GM18499 (cell line): ENCODE measurements around the gene PATE1.
"Not testable (repeated sequence)": the region's sequence is repeated elsewhere in the genome, so short reads cannot be mapped to it uniquely, and the experiment has no call there.

Experiments used
- ATAC-seq: cut with Tn5 transposase; IDR thresholded peaks from one replicate; pipeline ENCODE4 v1.9.1; 2021; ENCODE audit warnings: moderate number of reproducible peaks; ENCODE audit not compliant: insufficient read depth, unreplicated experiment

Gene PATE1, protein sequence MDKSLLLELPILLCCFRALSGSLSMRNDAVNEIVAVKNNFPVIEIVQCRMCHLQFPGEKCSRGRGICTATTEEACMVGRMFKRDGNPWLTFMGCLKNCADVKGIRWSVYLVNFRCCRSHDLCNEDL

DNA sequence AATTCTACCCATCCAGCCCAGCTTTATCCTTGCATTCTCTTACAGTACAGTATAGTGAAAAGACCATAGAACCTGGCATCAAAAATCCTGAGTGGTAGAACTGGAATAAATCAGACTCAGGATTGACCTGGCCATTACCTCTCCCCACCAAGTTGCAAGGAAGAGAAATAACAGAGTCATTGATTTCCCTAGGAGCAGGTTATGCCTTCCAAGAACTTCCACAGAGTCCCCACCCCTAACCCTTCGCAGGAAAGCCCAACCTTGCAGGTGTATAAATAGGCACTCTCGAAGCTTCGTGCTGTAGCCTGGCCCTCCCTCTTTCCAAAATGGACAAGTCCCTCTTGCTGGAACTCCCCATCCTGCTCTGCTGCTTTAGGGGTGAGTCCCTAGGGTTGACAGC lies at the start of gene PATE1:
TSS of gene PATE1 (plus strand) at position 301 of the 400 bp plus-strand sequence. CDS start at position 327, 26 bp downstream.
- no peak for ATAC-seq

DNA sequence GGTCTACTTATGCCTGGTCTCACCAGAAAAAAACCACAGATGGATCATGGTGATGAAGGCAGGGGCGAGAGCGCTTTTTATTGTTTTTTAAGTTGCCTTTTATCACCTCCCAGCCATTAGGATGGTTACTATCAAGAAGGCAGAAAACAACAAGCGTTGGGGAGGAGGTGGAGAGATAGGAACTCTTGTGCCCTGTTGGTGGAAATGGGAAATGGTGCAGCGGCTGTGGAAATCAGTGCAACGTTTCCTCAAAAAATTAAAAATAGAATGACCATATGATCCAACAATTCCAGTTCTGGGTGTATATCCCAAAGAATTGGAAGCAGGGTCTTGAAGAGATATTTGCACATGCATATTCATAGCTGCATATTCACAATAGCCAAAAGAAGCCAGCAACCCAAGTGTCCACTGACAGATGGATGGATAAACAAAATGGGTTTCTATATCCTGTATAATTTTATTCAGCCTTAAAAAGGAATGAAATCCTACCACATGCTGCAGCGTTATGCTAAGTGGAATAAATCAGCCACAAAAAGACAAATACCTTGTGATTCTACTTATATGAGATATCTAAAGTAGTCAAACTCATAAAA lies 45.0 kb upstream of the PATE1 start:
- ATAC-seq: no peak

DNA sequence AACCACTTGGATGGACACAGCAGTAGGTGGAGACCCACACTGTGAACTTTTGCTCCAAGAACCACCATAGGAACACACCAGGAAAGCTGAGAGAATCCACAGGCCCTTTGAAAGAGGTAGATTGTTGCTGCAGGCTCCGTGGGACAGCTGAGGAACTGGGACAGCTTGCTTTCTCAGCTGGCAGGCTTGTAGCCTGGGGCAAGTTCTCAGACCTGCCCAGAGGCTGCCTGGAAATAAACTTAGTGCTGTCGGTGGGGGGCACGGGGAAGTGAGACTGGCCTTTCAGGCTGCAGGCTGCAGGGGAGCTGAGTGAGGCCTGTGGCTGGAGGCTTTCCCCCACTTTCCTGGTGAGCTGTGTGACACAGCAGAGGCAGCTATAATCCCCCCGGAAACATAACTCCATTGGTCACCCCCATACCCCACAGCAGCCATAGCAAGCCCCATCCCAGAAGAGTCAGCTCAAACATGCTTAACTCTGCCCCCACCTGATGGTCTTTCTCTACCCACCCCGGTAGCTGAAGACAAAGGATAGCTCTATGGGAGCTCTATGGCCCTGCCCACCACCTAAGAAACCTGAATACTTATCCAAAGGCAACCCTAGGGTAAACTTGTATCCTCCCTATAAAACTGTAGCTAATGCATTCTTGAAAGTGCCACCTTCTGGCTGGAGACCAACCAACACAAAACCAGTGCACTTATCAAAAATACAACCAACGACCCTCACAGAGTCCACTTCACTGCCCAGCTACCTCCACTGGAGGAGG lies 44.0 kb upstream of the PATE1 start:
- no peak for ATAC-seq

DNA sequence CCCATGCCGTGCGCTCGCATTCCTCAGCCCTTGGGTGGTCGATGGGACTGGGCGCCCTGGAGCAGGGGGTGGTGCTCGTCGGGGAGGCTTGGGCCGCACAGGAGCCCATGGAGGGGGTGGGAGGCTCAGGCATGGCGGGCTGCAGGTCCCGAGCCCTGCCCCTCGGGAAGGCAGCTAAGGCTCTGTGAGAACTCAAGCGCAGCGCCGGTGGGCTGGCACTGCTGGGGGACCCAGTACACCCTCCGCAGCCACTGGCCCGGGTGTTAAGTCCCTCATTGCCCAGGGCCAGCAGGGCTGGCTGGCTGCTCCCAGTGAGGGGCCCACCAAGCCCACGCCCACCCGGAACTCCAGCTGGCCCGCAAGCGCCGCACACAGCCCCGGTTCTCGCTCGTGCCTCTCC lies 41.4 kb upstream of the PATE1 start:
- ATAC-seq: not testable (repeated sequence)

DNA sequence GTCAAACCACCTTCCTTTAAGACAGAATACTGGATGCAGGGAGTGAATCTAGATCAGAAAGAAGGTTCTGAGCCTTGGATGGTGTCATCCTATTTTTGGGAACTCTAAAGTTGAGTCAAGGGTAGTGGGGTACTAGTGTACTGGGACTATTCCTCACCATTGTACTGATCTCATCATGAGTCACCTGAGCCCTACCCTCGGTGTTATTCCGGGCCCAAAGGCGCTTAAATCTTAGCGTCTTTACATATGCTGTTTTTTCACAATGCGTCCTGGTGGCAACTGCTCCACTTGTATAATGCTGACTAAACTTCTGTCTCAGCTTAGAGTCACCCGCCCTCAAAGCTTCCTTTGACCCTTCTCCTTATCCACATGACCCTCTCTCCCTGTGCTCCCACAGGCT lies 25.3 kb upstream of the PATE1 start:
- no peak for ATAC-seq

DNA sequence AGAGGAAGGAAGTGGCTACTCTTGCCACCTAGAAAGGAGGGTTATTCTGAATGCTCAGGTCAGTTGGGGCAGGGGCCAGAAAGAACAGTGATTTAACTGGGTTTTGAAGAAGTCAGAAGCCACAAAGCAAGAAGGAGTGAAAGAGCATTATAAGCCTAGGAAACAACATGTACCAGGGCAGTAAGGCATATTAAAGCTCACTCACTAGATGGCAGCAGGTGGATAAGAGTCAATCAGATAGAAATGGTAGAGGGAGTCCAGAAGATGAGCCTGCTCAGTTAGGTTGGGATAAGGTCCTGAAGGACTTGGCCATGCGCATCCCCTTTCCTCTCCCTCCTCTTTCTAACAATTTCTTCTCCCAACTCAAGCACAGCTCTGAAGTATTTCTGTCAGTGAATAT lies 22.0 kb upstream of the PATE1 start:
- no peak for ATAC-seq

DNA sequence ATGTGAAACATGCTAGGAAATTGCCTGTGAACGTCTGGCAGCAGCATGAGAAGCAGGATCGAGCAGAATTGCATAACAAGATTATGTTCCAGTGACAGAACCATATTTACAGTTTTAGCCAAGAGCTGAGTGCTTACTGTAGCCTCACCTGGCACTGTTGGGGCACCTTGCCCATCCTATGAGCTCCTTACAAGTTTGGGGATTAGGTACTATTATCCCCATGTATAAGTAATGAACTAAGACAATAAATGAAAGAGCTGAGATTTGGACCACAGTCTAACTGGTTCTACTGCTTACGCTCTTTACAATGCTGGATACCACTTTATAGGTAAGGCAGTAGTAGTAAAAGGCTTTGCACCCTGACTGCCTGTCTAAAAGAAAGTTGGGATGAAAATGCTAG lies 17.1 kb upstream of the PATE1 start:
- no peak for ATAC-seq

DNA sequence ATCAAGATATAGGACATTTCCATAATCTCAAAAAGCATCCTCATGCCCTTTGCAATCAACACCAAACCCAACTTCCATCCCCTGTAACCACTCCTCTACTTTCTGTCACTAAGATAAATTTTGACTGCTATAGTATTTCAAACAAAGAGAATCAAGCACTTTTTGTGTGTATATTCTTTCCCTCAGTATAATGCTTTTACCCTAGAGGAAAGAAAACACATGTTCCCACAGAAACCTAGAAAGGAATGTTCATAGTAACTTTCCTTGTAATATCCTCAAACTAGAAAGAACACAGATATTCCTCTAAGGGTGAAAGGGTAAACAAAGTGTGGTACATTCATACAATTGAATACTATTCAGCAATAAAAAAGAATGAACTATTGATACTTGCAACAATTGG lies 5.5 kb upstream of the PATE1 start:
- ATAC-seq: no peak

DNA sequence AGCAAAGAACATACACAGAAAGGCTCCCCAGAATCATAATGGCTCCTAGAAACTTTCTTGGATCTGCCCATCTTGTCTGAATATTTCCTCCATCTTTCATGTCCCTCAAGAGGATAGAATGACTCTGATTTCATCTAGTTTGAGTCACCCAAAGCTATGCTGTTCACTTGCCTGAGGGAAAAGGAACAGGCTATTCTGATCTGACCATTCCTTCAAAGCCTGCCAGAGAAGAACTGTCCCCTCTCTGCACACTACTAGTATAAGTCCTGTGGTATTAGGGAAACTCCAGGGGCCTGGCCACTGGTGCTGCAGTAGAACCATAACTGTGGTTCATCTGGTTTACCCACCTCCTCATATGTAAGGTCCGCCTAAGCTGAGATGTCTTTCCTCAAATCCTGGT lies 2.4 kb upstream of the PATE1 start:
- no peak for ATAC-seq

DNA sequence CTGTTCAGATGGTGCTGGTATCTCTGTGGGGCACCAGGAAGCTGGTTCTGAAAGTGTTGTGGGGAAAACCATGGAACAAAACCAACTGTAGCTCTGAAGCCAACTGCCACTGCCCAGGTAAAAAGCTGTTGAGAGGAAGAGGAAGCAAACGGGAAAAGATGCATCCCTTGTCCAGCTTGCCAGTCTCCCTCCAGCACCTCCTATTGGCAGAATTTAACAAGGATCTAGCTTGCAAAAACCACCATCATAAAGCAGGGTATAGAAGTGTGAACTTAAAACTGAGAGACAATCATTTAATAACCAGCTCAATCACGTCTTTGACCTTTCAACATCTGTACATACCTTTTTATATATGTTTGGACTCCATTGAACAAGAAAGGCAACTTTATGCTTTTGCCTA lies 4.5 kb downstream of the PATE1 start:
- no peak for ATAC-seq

DNA sequence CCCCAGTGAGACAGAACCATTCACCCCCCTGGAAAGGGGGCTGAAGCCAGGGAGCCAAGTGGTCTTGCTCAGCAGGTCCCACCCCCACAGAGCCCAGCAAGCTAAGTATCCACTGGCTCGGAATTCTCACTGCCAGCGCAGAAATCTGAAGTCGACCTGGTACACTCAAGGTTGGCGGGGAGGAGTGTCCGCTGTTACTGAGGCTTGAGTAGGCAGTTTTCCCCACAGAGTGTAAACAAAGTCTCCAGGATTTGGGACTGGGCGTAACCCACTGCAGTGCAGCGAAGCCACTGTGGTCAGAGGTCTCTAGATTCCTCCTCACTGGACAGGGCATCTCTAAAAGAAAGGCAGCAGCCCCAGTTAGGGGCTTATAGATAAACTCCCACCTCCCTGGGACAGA lies 10.0 kb downstream of the PATE1 start:
- no peak for ATAC-seq

DNA sequence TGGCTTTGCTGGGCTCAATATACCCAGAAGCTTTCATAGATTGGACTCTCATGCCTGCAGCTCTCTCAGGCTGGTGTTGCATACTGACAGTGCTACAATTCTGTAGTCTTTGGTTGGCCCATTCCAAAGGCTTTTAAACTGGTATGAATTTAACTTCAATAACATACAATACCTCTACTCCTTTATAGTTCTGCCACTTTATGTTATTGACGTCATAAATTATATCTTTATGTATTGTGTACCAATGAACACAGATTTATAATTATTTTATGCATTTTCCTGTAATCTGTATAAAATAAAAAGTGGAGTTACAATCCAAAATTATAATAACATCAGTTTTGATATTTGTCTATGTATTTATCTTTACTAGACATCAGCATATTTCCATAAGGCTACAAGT lies 16.4 kb downstream of the PATE1 start:
- ATAC-seq: no peak

DNA sequence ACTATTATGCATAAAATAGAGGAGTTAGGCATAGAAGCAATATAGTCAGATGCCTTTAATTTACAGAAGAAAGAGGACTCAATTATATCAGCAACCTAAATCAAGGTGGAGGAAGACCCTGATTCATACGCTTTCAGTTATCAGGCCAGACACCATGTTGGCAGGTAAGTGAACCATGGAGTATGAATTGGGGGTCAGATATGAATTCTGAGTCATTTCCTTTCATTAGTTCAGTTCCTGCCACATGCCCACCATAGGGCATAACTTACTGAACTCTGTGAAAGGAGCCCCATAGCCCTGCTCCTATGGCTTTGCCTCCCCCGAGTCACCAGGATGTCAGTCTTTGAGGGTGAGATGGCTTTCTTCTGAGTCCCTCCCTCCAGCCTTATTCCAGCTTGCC lies 17.4 kb downstream of the PATE1 start:
- ATAC-seq: no peak

DNA sequence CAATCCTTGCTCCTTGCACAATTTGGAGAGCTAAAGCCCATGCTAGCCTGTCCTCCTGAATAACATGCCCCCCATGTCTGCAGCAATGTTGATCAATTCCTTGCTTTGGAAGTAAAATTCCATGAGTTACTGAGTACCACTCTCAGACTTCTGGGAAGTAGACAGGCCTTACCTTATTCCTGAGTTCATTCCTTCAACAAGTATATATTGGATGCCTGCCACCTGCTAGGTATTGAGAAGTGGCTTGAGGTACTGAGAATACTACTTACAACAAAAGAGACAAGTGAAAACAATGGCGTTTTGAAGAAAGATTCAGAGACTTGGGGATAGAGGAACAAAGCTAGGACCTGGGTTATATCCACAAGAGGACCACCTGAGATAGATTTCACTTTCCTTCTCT lies 20.2 kb downstream of the PATE1 start:
- ATAC-seq: no peak

DNA sequence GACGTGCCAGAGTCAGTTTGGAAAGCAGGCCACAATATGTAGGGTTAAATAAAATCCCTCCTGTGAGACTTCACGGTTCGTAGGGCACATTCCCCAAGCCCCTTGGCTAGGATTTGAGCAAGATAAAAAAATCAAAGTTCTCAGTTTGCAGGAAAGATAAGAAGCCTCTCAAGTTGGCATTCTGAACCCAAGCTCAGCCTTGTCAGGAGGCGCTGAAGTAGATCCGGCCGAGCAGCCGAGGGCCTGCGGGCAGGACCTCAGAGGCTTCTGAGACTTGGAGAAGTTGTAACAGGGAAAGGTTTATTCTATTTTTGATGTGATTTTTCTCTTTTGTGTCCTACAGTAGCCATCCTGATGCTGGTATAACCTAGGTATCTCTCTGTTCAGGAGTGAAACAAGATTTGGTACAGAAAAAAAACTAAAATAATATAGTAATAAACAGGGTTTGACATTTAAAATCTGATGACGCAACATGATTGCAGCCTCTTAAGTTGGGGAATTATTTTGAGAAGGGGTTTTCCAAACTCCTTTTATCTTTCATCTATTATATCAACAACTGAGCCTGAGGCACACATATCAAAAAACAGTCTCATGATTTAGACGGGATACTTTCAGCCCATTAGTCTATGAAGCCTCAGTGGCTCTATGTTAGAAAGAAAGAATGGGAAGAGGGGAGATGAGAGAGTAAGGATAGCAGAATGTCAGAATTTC lies 22.4 kb downstream of the PATE1 start:
- ATAC-seq: no peak

DNA sequence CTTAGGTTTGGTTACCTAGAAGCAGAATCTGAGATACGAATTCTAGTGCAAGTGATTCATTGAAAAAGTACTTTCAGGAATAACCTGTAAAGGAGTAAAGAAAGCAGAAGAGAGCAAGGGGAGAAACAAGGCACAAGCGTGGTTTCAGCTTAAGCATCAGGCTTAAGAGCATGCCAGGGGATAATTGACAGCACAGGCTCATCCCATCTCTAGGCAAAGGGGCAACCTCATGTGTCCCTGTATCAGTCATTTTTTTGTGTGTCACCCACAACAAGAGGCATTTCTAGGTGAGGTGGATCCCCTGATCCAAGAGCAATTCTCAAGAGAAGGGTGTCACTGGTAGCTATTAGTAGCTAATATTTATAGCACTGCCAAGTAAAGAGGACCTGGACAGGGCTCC lies 24.5 kb downstream of the PATE1 start:
- ATAC-seq: no peak

DNA sequence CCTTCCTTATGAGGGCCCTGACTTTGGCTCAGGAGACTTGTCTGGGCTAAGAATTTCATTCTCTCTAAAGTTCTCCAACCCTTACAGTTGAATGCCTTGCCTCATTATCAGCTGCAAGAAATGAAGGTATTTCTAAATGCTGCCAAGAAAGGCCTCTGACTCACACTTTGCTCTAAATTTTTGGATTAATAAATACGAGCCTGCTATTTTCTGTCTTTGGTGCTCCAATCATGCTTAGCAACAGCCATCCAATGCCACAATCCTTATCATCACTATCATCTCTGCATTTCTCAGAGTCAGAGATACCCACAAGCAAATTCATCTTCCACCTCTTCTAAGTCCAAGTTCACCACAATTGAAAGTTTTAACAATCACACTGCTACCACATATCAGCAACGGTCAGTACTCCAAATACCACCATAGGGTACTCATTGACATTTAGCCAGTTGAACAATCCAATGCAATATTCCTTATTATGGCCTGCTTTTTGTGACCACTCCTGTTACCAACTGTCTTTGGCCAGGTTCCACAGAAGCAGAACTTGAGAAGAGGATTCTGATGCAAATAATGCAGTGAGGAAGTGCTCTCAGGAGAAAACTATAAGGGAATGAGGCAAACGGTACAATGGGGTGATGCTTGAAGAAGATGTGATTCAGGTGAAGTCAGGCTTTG lies 26.9 kb downstream of the PATE1 start:
- ATAC-seq: no peak

DNA sequence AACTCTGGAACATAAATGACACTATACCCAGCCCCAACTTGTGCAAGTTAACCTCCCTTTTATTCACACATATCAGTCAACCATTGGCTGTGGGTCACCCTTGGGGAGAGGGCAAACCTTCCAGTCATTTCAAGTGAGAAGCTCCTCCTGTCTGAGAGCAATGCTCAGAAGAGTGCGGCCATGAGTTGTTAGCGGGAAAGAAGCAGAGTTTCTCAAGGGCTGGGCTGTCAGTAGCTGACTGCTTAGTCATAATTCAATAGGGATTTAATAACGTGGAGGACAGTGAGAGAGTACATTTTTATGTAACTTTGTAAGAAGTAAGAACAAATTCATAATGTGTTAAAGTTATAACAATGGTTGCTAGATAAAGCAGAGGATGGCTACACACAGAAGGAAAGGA lies 27.4 kb downstream of the PATE1 start:
- ATAC-seq: no peak

DNA sequence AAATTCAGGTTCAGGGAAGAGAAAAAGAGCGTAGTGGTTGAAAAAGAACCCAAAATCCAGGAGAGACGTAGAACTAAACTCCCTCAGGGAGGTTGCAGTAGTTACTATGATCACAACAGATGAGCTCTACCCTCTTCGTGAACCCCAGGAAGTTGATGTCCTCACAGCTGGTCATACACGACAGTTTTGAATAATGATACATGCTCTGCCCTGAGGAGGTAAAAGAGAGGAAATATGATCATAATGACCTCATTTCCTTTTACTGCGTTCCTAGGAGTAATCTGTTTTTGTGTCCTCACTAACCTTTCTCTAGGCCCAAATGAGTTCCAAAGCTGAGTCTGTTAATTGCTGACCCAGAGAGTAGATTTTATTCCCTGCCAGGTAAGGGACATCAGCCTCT lies 31.2 kb downstream of the PATE1 start:
- ATAC-seq: no peak

DNA sequence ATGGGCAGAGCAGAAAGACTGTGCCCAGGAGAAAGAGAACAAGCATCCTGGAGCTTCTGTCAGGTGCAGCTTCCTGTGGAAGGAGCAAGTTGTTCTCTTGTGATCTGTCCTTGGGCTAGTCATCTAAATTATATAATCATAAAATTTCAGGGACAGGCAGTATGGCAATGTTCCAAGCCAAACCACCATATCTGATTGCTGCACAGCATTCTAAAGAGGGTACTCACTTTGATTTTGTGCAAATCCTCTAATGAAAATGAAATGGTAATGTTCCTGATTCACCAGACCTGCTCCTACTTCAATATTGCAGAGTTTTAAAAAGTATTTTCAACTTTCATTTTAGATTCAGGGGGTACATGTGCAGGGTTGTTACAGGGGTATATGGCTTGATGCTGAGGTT lies 32.6 kb downstream of the PATE1 start, which contains the start of gene PATE2:
TSS of gene PATE2 (minus strand) at position 101 of the 400 bp plus-strand sequence. CDS start at position 46, 55 bp downstream.
- no peak for ATAC-seq

DNA sequence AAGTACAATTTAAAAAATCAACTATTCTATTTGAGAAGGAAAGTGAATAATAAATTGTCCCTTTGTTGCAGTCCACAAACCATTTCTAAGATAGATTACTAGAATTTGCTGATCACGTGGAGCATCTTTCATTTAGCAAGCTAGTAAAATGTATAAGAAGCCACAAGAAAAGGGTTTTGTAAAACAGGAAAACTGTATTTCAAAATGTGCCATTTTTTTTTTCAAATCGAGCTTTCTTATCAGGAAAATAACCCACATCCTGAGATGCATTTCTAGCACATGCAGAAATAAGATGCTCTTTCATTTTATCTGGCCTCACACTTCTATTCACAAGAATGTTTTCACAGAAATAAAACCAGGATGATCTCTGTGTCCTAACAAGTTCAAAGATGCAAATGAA lies 38.6 kb downstream of the PATE1 start:
- ATAC-seq: no peak
